Measurements from ENCODE around the gene MAD2L1BP.
"Not testable (repeated sequence)": the region's sequence is repeated elsewhere in the genome, so short reads cannot be mapped to it uniquely, and the experiment has no call there.

Gene MAD2L1BP

GRCh38 chr6:43627008-43627825 lies 8.4 kb upstream of the MAD2L1BP start:
- no peak for DNase-seq (ENCODE audit: low read depth, low spot score)

- DNase-seq (ENCODE audit: low read depth, low spot score) = peak; percentile 25
These were observed 7.1 kb upstream of the MAD2L1BP start for GRCh38 chr6:43628393-43629103.

- peak; percentile 95 for DNase-seq (ENCODE audit: low read depth, low spot score)
These were observed 6.5 kb upstream of the MAD2L1BP start, which contains the start of gene GTPBP2 for GRCh38 chr6:43629104-43629504. TSS of gene GTPBP2 (minus strand) at chr6:43629264. CDS start at chr6:43629162, 102 bp downstream.

- DNase-seq (ENCODE audit: low read depth, low spot score) = peak; percentile 69
These were observed 5.9 kb upstream of the MAD2L1BP start for GRCh38 chr6:43629505-43630300.

- DNase-seq (ENCODE audit: low read depth, low spot score) = no peak
These were observed 4.5 kb upstream of the MAD2L1BP start for GRCh38 chr6:43630980-43631619.

- DNase-seq (ENCODE audit: low read depth, low spot score) = not testable (repeated sequence)
These were observed 2.6 kb upstream of the MAD2L1BP start for GRCh38 chr6:43633002-43633401.

GRCh38 chr6:43634702-43635303 lies 837 bp upstream of the MAD2L1BP start:
- DNase-seq (ENCODE audit: low read depth, low spot score) = no peak

- no peak for DNase-seq (ENCODE audit: low read depth, low spot score)
These were observed 644 bp downstream of the MAD2L1BP start for GRCh38 chr6:43636308-43636659.

- no peak for DNase-seq (ENCODE audit: low read depth, low spot score)
These were observed 4.6 kb downstream of the MAD2L1BP start for GRCh38 chr6:43639984-43640800.

- DNase-seq (ENCODE audit: low read depth, low spot score) = peak; percentile 36
These were observed 9.4 kb downstream of the MAD2L1BP start, which contains the start of gene RSPH9 for GRCh38 chr6:43644940-43645612. TSS of gene RSPH9 (plus strand) at chr6:43645036. CDS start at chr6:43645099, 63 bp downstream.

- DNase-seq (ENCODE audit: low read depth, low spot score) = no peak
These were observed 9.9 kb downstream of the MAD2L1BP start for GRCh38 chr6:43645613-43645964.

GRCh38 chr6:43647613-43648012 lies 12.0 kb downstream of the MAD2L1BP start:
- DNase-seq (ENCODE audit: low read depth, low spot score) = no peak

- DNase-seq (ENCODE audit: low read depth, low spot score) = no peak
These were observed 12.6 kb downstream of the MAD2L1BP start for GRCh38 chr6:43648248-43648647.

GRCh38 chr6:43652822-43653221 lies 17.2 kb downstream of the MAD2L1BP start:
- not testable (repeated sequence) for DNase-seq (ENCODE audit: low read depth, low spot score)

- no peak for DNase-seq (ENCODE audit: low read depth, low spot score)
These were observed 21.7 kb downstream of the MAD2L1BP start for GRCh38 chr6:43657221-43657802.

- DNase-seq (ENCODE audit: low read depth, low spot score) = no peak
These were observed 22.5 kb downstream of the MAD2L1BP start for GRCh38 chr6:43658161-43658560.

GRCh38 chr6:43662948-43663347 lies 27.3 kb downstream of the MAD2L1BP start:
- DNase-seq (ENCODE audit: low read depth, low spot score) = not testable (repeated sequence)

- no peak for DNase-seq (ENCODE audit: low read depth, low spot score)
These were observed 29.7 kb downstream of the MAD2L1BP start for GRCh38 chr6:43665376-43665775.

- DNase-seq (ENCODE audit: low read depth, low spot score) = no peak
These were observed 30.7 kb downstream of the MAD2L1BP start for GRCh38 chr6:43666196-43666920.

Measured in activated CD4-positive, CD25-positive, alpha-beta regulatory T cell treated with anti-CD3 and anti-CD28 coated beads, Interleukin-2, amount 50 U/mL, for 16 hours (primary cell).